Hepatocyte (in vitro differentiated cells): ENCODE results near the gene PDIA6.

Experiments used
- EZH2 ChIP-seq: fragments of 200-600 bp; sonication (generic); IDR thresholded peaks from 2 replicates; pipeline ENCODE4 v1.6.1; 2016; ENCODE audit warnings: antibody characterized with exemption, mild to moderate bottlenecking, borderline replicate concordance
- TF ChIP-seq, protein P1 (sequence below): fragments of 200-600 bp; sonication (generic); IDR thresholded peaks from 2 replicates; pipeline ENCODE4 v1.5.1; 2016; ENCODE audit warnings: antibody characterized with exemption, mild to moderate bottlenecking; ENCODE audit not compliant: poor library complexity

DNA sequence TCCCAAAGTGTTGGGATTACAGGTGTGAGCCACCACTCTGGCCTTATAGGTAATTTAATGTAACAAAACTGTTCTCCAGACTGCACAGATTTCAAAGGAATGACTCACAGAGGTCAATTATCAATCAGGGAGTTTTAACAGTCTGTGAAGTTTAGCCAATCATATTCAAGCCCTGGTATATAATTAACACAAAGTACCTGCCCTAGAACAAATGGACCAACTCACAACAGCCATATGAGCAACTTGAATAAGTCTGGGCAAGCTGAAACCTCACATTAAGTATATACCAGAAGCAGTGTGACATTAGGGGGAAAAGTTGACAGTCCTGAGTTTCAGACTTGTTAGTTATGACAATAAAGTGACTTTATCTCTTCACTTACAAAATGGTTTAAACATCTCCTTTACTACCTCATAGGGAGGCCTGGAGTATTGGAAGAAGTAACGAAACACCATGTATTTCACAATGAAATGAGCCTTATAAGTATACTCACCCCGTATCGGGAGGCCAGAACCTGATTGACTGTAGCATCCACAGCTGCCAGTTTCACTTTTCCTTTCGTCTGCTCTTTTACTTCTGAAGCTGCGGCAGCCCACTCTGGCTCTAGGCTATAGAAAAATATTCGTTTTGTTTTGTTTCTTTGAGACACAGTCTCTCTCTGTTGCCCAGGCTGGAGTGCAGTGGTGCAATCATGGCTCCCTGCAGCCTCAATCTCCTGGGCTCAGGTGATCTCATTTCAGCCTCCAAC is 22.2 kb downstream of the PDIA6 start:
- TF ChIP-seq, protein P1, sequence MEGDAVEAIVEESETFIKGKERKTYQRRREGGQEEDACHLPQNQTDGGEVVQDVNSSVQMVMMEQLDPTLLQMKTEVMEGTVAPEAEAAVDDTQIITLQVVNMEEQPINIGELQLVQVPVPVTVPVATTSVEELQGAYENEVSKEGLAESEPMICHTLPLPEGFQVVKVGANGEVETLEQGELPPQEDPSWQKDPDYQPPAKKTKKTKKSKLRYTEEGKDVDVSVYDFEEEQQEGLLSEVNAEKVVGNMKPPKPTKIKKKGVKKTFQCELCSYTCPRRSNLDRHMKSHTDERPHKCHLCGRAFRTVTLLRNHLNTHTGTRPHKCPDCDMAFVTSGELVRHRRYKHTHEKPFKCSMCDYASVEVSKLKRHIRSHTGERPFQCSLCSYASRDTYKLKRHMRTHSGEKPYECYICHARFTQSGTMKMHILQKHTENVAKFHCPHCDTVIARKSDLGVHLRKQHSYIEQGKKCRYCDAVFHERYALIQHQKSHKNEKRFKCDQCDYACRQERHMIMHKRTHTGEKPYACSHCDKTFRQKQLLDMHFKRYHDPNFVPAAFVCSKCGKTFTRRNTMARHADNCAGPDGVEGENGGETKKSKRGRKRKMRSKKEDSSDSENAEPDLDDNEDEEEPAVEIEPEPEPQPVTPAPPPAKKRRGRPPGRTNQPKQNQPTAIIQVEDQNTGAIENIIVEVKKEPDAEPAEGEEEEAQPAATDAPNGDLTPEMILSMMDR, result no peak
- no peak for TF ChIP-seq EZH2
